IMR-90 (cell line): ENCODE results near the gene LMAN2L. TPM values are rescaled to one million over a fixed set of nuclear protein-coding genes. Genes with fewer than 3 reads are reported as not detected.

Experiments
- ATAC-seq: fragments of 200-7000 bp; cut with Tn5 transposase; 2 replicates; pipeline ENCODE4 v1.9.1; 2020; ENCODE audit warnings: low read depth, mild to moderate bottlenecking, moderate library complexity
- BruUV-seq: library from RNA; stranded (reverse); fragments of 400-500 nt; replicated peaks from 2 replicates; lab custom pipeline; 2021; lab: Mats Ljungman, UMichigan
- CTCF ChIA-PET: fragments of 300-600 bp; formaldehyde crosslinking; extraction: SDS; loops from one replicate; lab custom pipeline; 2021; ENCODE audit warnings: antibody characterized with exemption; lab: Yijun Ruan, JAX
- POLR2A ChIA-PET: fragments of 300-600 bp; sonication (Branson Sonifier 250); formaldehyde crosslinking; loops from one replicate; lab custom pipeline; 2022; ENCODE audit warnings: antibody characterized with exemption; ENCODE audit not compliant: unreplicated experiment; lab: Charles Lee
- DNase-seq: peaks from one replicate; pipeline ENCODE4 v3.0.0; 2013
- H2AFZ ChIP-seq: replicated peaks from 2 replicates; pipeline ENCODE3; 2013; ENCODE audit warnings: low read length, mild to moderate bottlenecking; ENCODE audit not compliant: poor library complexity
- H2AK5ac ChIP-seq: 2 replicates; pipeline ENCODE4 v1.6.1; 2013; ENCODE audit warnings: low read depth, low read length, inconsistent platforms
- H2AK9ac ChIP-seq: replicated peaks from 2 replicates; pipeline ENCODE3; 2013; ENCODE audit warnings: mild to moderate bottlenecking, low read depth, low read length, moderate library complexity; ENCODE audit not compliant: poor library complexity
- H2BK120ac ChIP-seq: 2 replicates; pipeline ENCODE4 v1.6.1; 2013; ENCODE audit warnings: low read depth, low read length, inconsistent platforms
- H2BK15ac ChIP-seq: 3 replicates; pipeline ENCODE4 v1.6.1; 2013; ENCODE audit warnings: low read depth, low read length, inconsistent platforms
- H2BK20ac ChIP-seq: 2 replicates; pipeline ENCODE4 v1.6.1; 2013; ENCODE audit warnings: low read depth, mild to moderate bottlenecking, inconsistent platforms, low read length, moderate library complexity
- H2BK5ac ChIP-seq: 2 replicates; pipeline ENCODE4 v1.6.1; 2013; ENCODE audit warnings: mild to moderate bottlenecking, low read depth, low read length, inconsistent platforms; ENCODE audit not compliant: poor library complexity, severe bottlenecking
- H3K14ac ChIP-seq: replicated peaks from 2 replicates; pipeline ENCODE4 v1.6.1; 2013; ENCODE audit warnings: low read depth, low read length, inconsistent platforms
- H3K18ac ChIP-seq: 2 replicates; pipeline ENCODE4 v1.6.1; 2013; ENCODE audit warnings: low read depth, low read length, control low read depth
- H3K23ac ChIP-seq: 2 replicates; pipeline ENCODE4 v1.6.1; 2013; ENCODE audit warnings: low read depth, low read length, inconsistent platforms
- H3K27ac ChIP-seq: 2 replicates; pipeline ENCODE4 v1.5.1; 2013; ENCODE audit warnings: mild to moderate bottlenecking, control low read depth, low read length; ENCODE audit not compliant: insufficient read depth
- H3K27me3 ChIP-seq: 2 replicates; pipeline ENCODE4 v1.6.1; 2013; ENCODE audit warnings: low read length; ENCODE audit not compliant: control insufficient read depth, insufficient read depth
- H3K36me3 ChIP-seq: 2 replicates; pipeline ENCODE4 v1.6.1; 2013; ENCODE audit warnings: low read length, mixed read lengths; ENCODE audit not compliant: control insufficient read depth, insufficient read depth
- H3K4ac ChIP-seq: 2 replicates; pipeline ENCODE4 v1.6.1; 2013; ENCODE audit warnings: low read depth, low read length, inconsistent platforms
- H3K4me1 ChIP-seq: 2 replicates; pipeline ENCODE4 v1.6.1; 2013; ENCODE audit warnings: low read length, mixed read lengths; ENCODE audit not compliant: control insufficient read depth, insufficient read depth
- H3K4me2 ChIP-seq: 2 replicates; pipeline ENCODE4 v1.6.1; 2013; ENCODE audit warnings: low read depth, mild to moderate bottlenecking, control low read depth, low read length, moderate library complexity
- H3K4me3 ChIP-seq: 2 replicates; pipeline ENCODE4 v1.5.1; 2013; ENCODE audit warnings: low read depth, mild to moderate bottlenecking, control low read depth, low read length, moderate library complexity; ENCODE audit not compliant: insufficient read depth
- H3K56ac ChIP-seq: 2 replicates; pipeline ENCODE4 v1.6.1; 2013; ENCODE audit warnings: low read length, inconsistent platforms; ENCODE audit not compliant: insufficient read depth; ENCODE audit errors: extremely low read depth
- H3K79me1 ChIP-seq, 2 experiments: 2 replicates each; pipeline ENCODE4 v1.6.1; 2013; ENCODE audit warnings: low read length in 2 of 2, inconsistent platforms in 1 of 2, low read depth in 1 of 2
- H3K9ac ChIP-seq: 2 replicates; pipeline ENCODE4 v1.6.1; 2013; ENCODE audit warnings: low read depth, low read length, control low read depth
- H3K9me1 ChIP-seq: 2 replicates; pipeline ENCODE4 v1.6.1; 2013; ENCODE audit warnings: low read length, inconsistent platforms; ENCODE audit not compliant: insufficient read depth
- H3K9me3 ChIP-seq: 2 replicates; pipeline ENCODE4 v1.6.1; 2013; ENCODE audit warnings: low read length; ENCODE audit not compliant: control insufficient read depth, insufficient read depth
- H4K20me1 ChIP-seq: 2 replicates; pipeline ENCODE4 v1.6.1; 2013; ENCODE audit warnings: low read length, inconsistent platforms; ENCODE audit not compliant: insufficient read depth
- H4K5ac ChIP-seq: 2 replicates; pipeline ENCODE4 v1.6.1; 2013; ENCODE audit warnings: mild to moderate bottlenecking, low read depth, low read length, control low read depth
- H4K8ac ChIP-seq, 2 experiments: 2 replicates each; pipeline ENCODE4 v1.6.1; 2013; ENCODE audit warnings: low read depth in 2 of 2, low read length in 2 of 2, control low read depth in 1 of 2, inconsistent platforms in 1 of 2
- H4K91ac ChIP-seq: 2 replicates; pipeline ENCODE4 v1.6.1; 2013; ENCODE audit warnings: low read depth, low read length, inconsistent platforms; ENCODE audit not compliant: insufficient read depth
- CEBPB ChIP-seq: IDR thresholded peaks from 2 replicates; pipeline ENCODE4 v1.6.1; 2012; ENCODE audit warnings: low read depth, low read length, improper control_type of control experiment
- MAFK ChIP-seq: IDR thresholded peaks from 2 replicates; pipeline ENCODE4 v1.6.1; 2012; ENCODE audit warnings: low read depth, low read length, improper control_type of control experiment
- MAZ ChIP-seq: IDR thresholded peaks from 2 replicates; pipeline ENCODE4 v1.6.1; 2012; ENCODE audit warnings: low read depth, mild to moderate bottlenecking, low read length, improper control_type of control experiment, moderate library complexity, borderline replicate concordance
- MXI1 ChIP-seq: IDR thresholded peaks from 2 replicates; pipeline ENCODE4 v1.6.1; 2012; ENCODE audit warnings: low read depth, mild to moderate bottlenecking, low read length, moderate library complexity, borderline replicate concordance
- POLR2A ChIP-seq: IDR thresholded peaks from 2 replicates; pipeline ENCODE4 v1.6.1; 2012; ENCODE audit warnings: mild to moderate bottlenecking, low read depth, low read length
- RAD21 ChIP-seq: IDR thresholded peaks from 2 replicates; pipeline ENCODE4 v1.6.1; 2012; ENCODE audit warnings: low read length, improper control_type of control experiment
- RFX5 ChIP-seq: IDR thresholded peaks from 2 replicates; pipeline ENCODE4 v1.8.0; 2012; ENCODE audit warnings: low read depth, mild to moderate bottlenecking, low read length, moderate library complexity
- SMC3 ChIP-seq: fragments of 150-350 bp; IDR thresholded peaks from 2 replicates; pipeline ENCODE4 v1.6.1; 2016; ENCODE audit warnings: low read depth, mild to moderate bottlenecking, antibody characterized with exemption, low read length, moderate library complexity
- WGBS, 2 experiments: methylation state at CpG; one replicate each; pipeline versions ENCODE4 v1.1.5 to v1.1.7; 2013; ENCODE audit warnings: missing lambda C conversion rate in 2 of 2; ENCODE audit not compliant: insufficient read length in 1 of 2; ENCODE audit errors: extremely low coverage in 2 of 2; 5-methylcytosine and 5-hydroxymethylcytosine counted together
- dilution Hi-C: fragments of 300-500 bp; cut with HindIII; formaldehyde crosslinking; loops from one replicate; pipeline ENCODE4 v1.14.3; 2018; ENCODE audit warnings: low sequenced_read_pairs; ENCODE audit not compliant: unreplicated experiment
- in situ Hi-C: fragments of 300-500 bp; cut with MboI; formaldehyde crosslinking; loops from 3 replicates; pipeline ENCODE4 v1.14.3; 2019; ENCODE audit warnings: low sequenced_read_pairs, inconsistent platforms, mixed read lengths
- intact Hi-C: fragments of 100-400 bp; cut with micrococcal nuclease; formaldehyde crosslinking; loops from 2 replicates; pipeline ENCODE4 v1.10.0; 2022
- polyA plus RNA-seq, 3 experiments: library from polyadenylated mRNA; depleted of rRNA; stranded (reverse); fragments of >200 nt; gene quantifications; 2 replicates each; pipeline ENCODE4 v1.2.3, GENCODE V29; 2012; ENCODE audit warnings: low replicate concordance in 1 of 3
- total RNA-seq: library from RNA; depleted of rRNA; stranded (reverse); fragments of >200 nt; gene quantifications from 2 replicates; pipeline ENCODE4 v1.2.3, GENCODE V29; 2012
- TF ChIP-seq, protein P1 (sequence below): fragments of 150-350 bp; IDR thresholded peaks from 2 replicates; pipeline ENCODE4 v1.6.1; 2016; ENCODE audit warnings: low read depth, mild to moderate bottlenecking, low read length, moderate library complexity, borderline replicate concordance

LMAN2L gene
- total and polyA plus RNA-seq, 2 of the 4 experiments (the other 2 are of a cell fraction): 22.5 to 22.9 TPM

DNA sequence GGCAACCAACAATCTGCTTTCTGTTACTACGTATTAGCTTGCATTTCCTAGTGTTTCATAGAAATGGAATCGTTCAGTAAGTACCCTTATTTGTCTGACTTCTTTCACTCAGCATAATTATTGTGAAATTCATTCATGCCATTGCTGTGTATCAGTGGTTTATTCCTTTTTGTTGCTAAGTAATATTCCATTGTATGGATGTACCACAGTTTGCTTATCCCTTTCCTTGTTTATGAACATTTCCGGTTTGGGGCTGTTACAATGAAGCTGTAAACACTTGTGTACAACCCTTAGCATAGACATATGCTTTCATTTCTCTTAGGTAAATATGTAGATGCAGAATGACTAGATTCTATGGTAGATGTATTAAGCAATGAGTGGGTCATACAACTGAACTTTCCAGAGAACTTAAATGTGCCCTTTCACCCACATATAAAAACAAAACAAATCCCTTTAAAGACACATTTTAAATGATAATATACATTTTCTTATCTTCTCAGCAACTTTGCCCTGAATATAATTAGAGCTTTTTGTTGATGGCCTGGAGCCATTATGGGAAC is 75.4 kb downstream of the LMAN2L start:
- peak overlapping the region; percentile 83 for H2BK120ac ChIP-seq
- peak overlapping the region; percentile 33 for H2AK9ac ChIP-seq
- peak overlapping the region; percentile 75; the same call in 1 of the 2 replicates for H3K4ac ChIP-seq
- H3K4me2 ChIP-seq: no peak overlapping the region
- no CpG with 5 or more reads among the region's 3 CpGs for WGBS, 2 experiments
- H4K5ac ChIP-seq: no peak overlapping the region
- H2AFZ ChIP-seq: no peak overlapping the region
- in situ Hi-C loops (no loop called here), intact Hi-C loops (no loop called here), dilution Hi-C loops (no loop called here)
- DNase-seq (no peak), ATAC-seq (no peak)
- peak overlapping the region; percentile 54; the same call in 1 of the 3 replicates for H2BK15ac ChIP-seq
- H3K23ac ChIP-seq: peak overlapping the region; percentile 52; the same call in 1 of the 2 replicates
- peaks cover 7% of the 10 kb centered on the region for H3K9me1 ChIP-seq
- 0 out of 2 replicates have a peak overlapping the region, but pooled peaks have one; percentile 45 for H3K14ac ChIP-seq
- H3K79me1 ChIP-seq: 0 out of 4 replicates have a peak, but pooled peaks cover 0 to 5% of the 10 kb centered on the region in 2 experiments
- peaks cover 4% of the 10 kb centered on the region for H3K4me1 ChIP-seq
- H3K9ac ChIP-seq: no peak overlapping the region
- no peak overlapping the region for H3K4me3 ChIP-seq
- H3K27me3 ChIP-seq: no peaks in the 10 kb centered on the region
- CTCF ChIA-PET: interaction anchor here (0.7 kb wide), 2 partner anchors 14 to 21 kb away, joined by 3 read pairs; no protein-coding TSS in a partner anchor
- POLR2A ChIA-PET: interaction anchor here (0.6 to 0.7 kb wide), 2 partner anchors 12 to 149 kb away, joined by 3 to 7 read pairs; no protein-coding TSS in a partner anchor
- H4K20me1 ChIP-seq: no peaks in the 10 kb centered on the region
- H3K18ac ChIP-seq: peak overlapping the region; percentile 26; the same call in 1 of the 2 replicates
- H2BK20ac ChIP-seq: peak overlapping the region; percentile 86
- TF ChIP-seq MXI1: no peak
- TF ChIP-seq, protein P1, sequence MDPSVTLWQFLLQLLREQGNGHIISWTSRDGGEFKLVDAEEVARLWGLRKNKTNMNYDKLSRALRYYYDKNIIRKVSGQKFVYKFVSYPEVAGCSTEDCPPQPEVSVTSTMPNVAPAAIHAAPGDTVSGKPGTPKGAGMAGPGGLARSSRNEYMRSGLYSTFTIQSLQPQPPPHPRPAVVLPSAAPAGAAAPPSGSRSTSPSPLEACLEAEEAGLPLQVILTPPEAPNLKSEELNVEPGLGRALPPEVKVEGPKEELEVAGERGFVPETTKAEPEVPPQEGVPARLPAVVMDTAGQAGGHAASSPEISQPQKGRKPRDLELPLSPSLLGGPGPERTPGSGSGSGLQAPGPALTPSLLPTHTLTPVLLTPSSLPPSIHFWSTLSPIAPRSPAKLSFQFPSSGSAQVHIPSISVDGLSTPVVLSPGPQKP: no peak
- TF ChIP-seq SMC3: no peak
- TF ChIP-seq RAD21: no peak
- TF ChIP-seq MAFK: no peak
- TF ChIP-seq CEBPB: peak; percentile 10; the same call in 1 of the 2 replicates
- TF ChIP-seq MAZ: no peak
- no peak for TF ChIP-seq POLR2A
- no peak for TF ChIP-seq RFX5
- H3K56ac ChIP-seq: no peak overlapping the region
- H4K8ac ChIP-seq: peak overlapping the region in 1 of 2 experiments; percentile 72; a peak in 2 of 4 replicates
- H2BK5ac ChIP-seq: peak overlapping the region; percentile 84
- H3K9me3 ChIP-seq: no peaks in the 10 kb centered on the region
- H2AK5ac ChIP-seq: peak overlapping the region; percentile 19; the same call in 1 of the 2 replicates
- no TSS peak for BruUV-seq
- H4K91ac ChIP-seq: no peak overlapping the region
- peak overlapping the region; percentile 61; the same call in 1 of the 2 replicates for H3K27ac ChIP-seq
- no peaks in the 10 kb centered on the region for H3K36me3 ChIP-seq
